ENCODE measurements around the gene NCK2. TPM values are rescaled to one million over a fixed set of nuclear protein-coding genes. Genes with fewer than 3 reads are reported as not detected.

The NCK2 gene
- total RNA-seq, 1 donor from 2014 or later: 45.9 TPM

GRCh38 chr2:105853354-105854088, 108.8 kb downstream of the NCK2 start:
- Histone ChIP-seq H3K9me3 (no peaks in the 10 kb centered on the region), H3K27ac (peak overlapping the region; percentile 9), H3K4me1 (peaks cover 17% of the 10 kb centered on the region), H3K4me3 (no peak overlapping the region), H3K36me3 (peaks cover 0 to 9% of the 10 kb centered on the region in 2 donors), H3K27me3 (no peaks in the 10 kb centered on the region)
- intact Hi-C loops (cut with DNase I): no loop called here
- no peak for DNase-seq (ENCODE audit: extremely low spot score in 2 of 2)
- TF ChIP-seq CTCF (IDR thresholded peaks at IDR 0.05): no peak
- peak in 1 of 2 donors; percentile 72 for TF ChIP-seq POLR2AphosphoS5 (IDR thresholded peaks at IDR 0.05; ENCODE audit: insufficient read depth in 1 of 2, low read depth in 1 of 2)

GRCh38 chr2:105854972-105855371, 110.3 kb downstream of the NCK2 start:
- H3K9me3 ChIP-seq: no peaks in the 10 kb centered on the region
- TF ChIP-seq CTCF (IDR thresholded peaks at IDR 0.05) (no peak), POLR2A (IDR thresholded peaks at IDR 0.05) (no peak), POLR2AphosphoS5 (IDR thresholded peaks at IDR 0.05; ENCODE audit: insufficient read depth in 1 of 2, low read depth in 1 of 2) (no peak)
- DNase-seq (ENCODE audit: extremely low spot score in 2 of 2): peak in 1 of 2 donors; percentile 67
- peaks cover 0 to 9% of the 10 kb centered on the region in 2 donors for H3K36me3 ChIP-seq
- no peaks in the 10 kb centered on the region for H3K27me3 ChIP-seq
- intact Hi-C loops (cut with DNase I): no loop called here
- H3K27ac ChIP-seq: peak overlapping the region; percentile 26
- no peak overlapping the region for H3K4me3 ChIP-seq
- H3K4me1 ChIP-seq: peaks cover 28% of the 10 kb centered on the region

- TF ChIP-seq POLR2A (IDR thresholded peaks at IDR 0.05): no peak
- TF ChIP-seq CTCF (IDR thresholded peaks at IDR 0.05): no peak
- DNase-seq (ENCODE audit: extremely low spot score in 2 of 2): no peak
- intact Hi-C loops (cut with DNase I): no loop called here
- no peaks in the 10 kb centered on the region for H3K27me3 ChIP-seq
- H3K36me3 ChIP-seq: peaks cover 0 to 9% of the 10 kb centered on the region in 2 donors
- H3K9me3 ChIP-seq: no peaks in the 10 kb centered on the region
- H3K4me1 ChIP-seq: peaks cover 23% of the 10 kb centered on the region
- peak overlapping the region; percentile 59 for H3K27ac ChIP-seq
- no peak overlapping the region for H3K4me3 ChIP-seq
These were observed 111.9 kb downstream of the NCK2 start for GRCh38 chr2:105856581-105856980.

- DNase-seq (ENCODE audit: extremely low spot score in 2 of 2): peak in 1 of 2 donors; percentile 32
- no peaks in the 10 kb centered on the region for H3K9me3 ChIP-seq
- H3K4me3 ChIP-seq: no peak overlapping the region
- H3K36me3 ChIP-seq: peaks cover 0 to 9% of the 10 kb centered on the region in 2 donors
- TF ChIP-seq POLR2A (IDR thresholded peaks at IDR 0.05) (no peak), CTCF (IDR thresholded peaks at IDR 0.05) (no peak), POLR2AphosphoS5 (IDR thresholded peaks at IDR 0.05; ENCODE audit: insufficient read depth in 1 of 2, low read depth in 1 of 2) (no peak)
- peaks cover 16% of the 10 kb centered on the region for H3K4me1 ChIP-seq
- no peaks in the 10 kb centered on the region for H3K27me3 ChIP-seq
- intact Hi-C loops (cut with DNase I): no loop called here
- H3K27ac ChIP-seq: peak overlapping the region; percentile 59
These were observed 112.5 kb downstream of the NCK2 start for GRCh38 chr2:105857076-105857740.

Data from vagina (tissue), 2 donors.